IMR-90 (cell line): ENCODE data around the gene TRIM10. TPM values are rescaled to one million over a fixed set of nuclear protein-coding genes. Genes with fewer than 3 reads are reported as not detected.
A peak's percentile ranks its signal among the peaks of the same experiment; 100 is the strongest.

ENCODE experiments used
- ATAC-seq: fragments of 200-7000 bp; cut with Tn5 transposase; 2 replicates; pipeline ENCODE4 v1.9.1; 2020; ENCODE audit warnings: low read depth, mild to moderate bottlenecking, moderate library complexity
- BruUV-seq: library from RNA; stranded (reverse); fragments of 400-500 nt; replicated peaks from 2 replicates; lab custom pipeline; 2021; lab: Mats Ljungman, UMichigan
- CTCF ChIA-PET: fragments of 300-600 bp; formaldehyde crosslinking; extraction: SDS; loops from one replicate; lab custom pipeline; 2021; ENCODE audit warnings: antibody characterized with exemption; lab: Yijun Ruan, JAX
- POLR2A ChIA-PET: fragments of 300-600 bp; sonication (Branson Sonifier 250); formaldehyde crosslinking; loops from one replicate; lab custom pipeline; 2022; ENCODE audit warnings: antibody characterized with exemption; ENCODE audit not compliant: unreplicated experiment; lab: Charles Lee
- DNase-seq: peaks from one replicate; pipeline ENCODE4 v3.0.0; 2013
- H2AFZ ChIP-seq: replicated peaks from 2 replicates; pipeline ENCODE3; 2013; ENCODE audit warnings: low read length, mild to moderate bottlenecking; ENCODE audit not compliant: poor library complexity
- H2AK5ac ChIP-seq: 2 replicates; pipeline ENCODE4 v1.6.1; 2013; ENCODE audit warnings: low read depth, low read length, inconsistent platforms
- H2AK9ac ChIP-seq: replicated peaks from 2 replicates; pipeline ENCODE3; 2013; ENCODE audit warnings: mild to moderate bottlenecking, low read depth, low read length, moderate library complexity; ENCODE audit not compliant: poor library complexity
- H2BK120ac ChIP-seq: 2 replicates; pipeline ENCODE4 v1.6.1; 2013; ENCODE audit warnings: low read depth, low read length, inconsistent platforms
- H2BK15ac ChIP-seq: 3 replicates; pipeline ENCODE4 v1.6.1; 2013; ENCODE audit warnings: low read depth, low read length, inconsistent platforms
- H2BK20ac ChIP-seq: 2 replicates; pipeline ENCODE4 v1.6.1; 2013; ENCODE audit warnings: low read depth, mild to moderate bottlenecking, inconsistent platforms, low read length, moderate library complexity
- H2BK5ac ChIP-seq: 2 replicates; pipeline ENCODE4 v1.6.1; 2013; ENCODE audit warnings: mild to moderate bottlenecking, low read depth, low read length, inconsistent platforms; ENCODE audit not compliant: poor library complexity, severe bottlenecking
- H3K14ac ChIP-seq: replicated peaks from 2 replicates; pipeline ENCODE4 v1.6.1; 2013; ENCODE audit warnings: low read depth, low read length, inconsistent platforms
- H3K18ac ChIP-seq: 2 replicates; pipeline ENCODE4 v1.6.1; 2013; ENCODE audit warnings: low read depth, low read length, control low read depth
- H3K23ac ChIP-seq: 2 replicates; pipeline ENCODE4 v1.6.1; 2013; ENCODE audit warnings: low read depth, low read length, inconsistent platforms
- H3K27ac ChIP-seq: 2 replicates; pipeline ENCODE4 v1.5.1; 2013; ENCODE audit warnings: mild to moderate bottlenecking, control low read depth, low read length; ENCODE audit not compliant: insufficient read depth
- H3K27me3 ChIP-seq: 2 replicates; pipeline ENCODE4 v1.6.1; 2013; ENCODE audit warnings: low read length; ENCODE audit not compliant: control insufficient read depth, insufficient read depth
- H3K36me3 ChIP-seq: 2 replicates; pipeline ENCODE4 v1.6.1; 2013; ENCODE audit warnings: low read length, mixed read lengths; ENCODE audit not compliant: control insufficient read depth, insufficient read depth
- H3K4ac ChIP-seq: 2 replicates; pipeline ENCODE4 v1.6.1; 2013; ENCODE audit warnings: low read depth, low read length, inconsistent platforms
- H3K4me1 ChIP-seq: 2 replicates; pipeline ENCODE4 v1.6.1; 2013; ENCODE audit warnings: low read length, mixed read lengths; ENCODE audit not compliant: control insufficient read depth, insufficient read depth
- H3K4me2 ChIP-seq: 2 replicates; pipeline ENCODE4 v1.6.1; 2013; ENCODE audit warnings: low read depth, mild to moderate bottlenecking, control low read depth, low read length, moderate library complexity
- H3K4me3 ChIP-seq: 2 replicates; pipeline ENCODE4 v1.5.1; 2013; ENCODE audit warnings: low read depth, mild to moderate bottlenecking, control low read depth, low read length, moderate library complexity; ENCODE audit not compliant: insufficient read depth
- H3K56ac ChIP-seq: 2 replicates; pipeline ENCODE4 v1.6.1; 2013; ENCODE audit warnings: low read length, inconsistent platforms; ENCODE audit not compliant: insufficient read depth; ENCODE audit errors: extremely low read depth
- H3K79me1 ChIP-seq, 2 experiments: 2 replicates each; pipeline ENCODE4 v1.6.1; 2013; ENCODE audit warnings: low read length in 2 of 2, inconsistent platforms in 1 of 2, low read depth in 1 of 2
- H3K9ac ChIP-seq: 2 replicates; pipeline ENCODE4 v1.6.1; 2013; ENCODE audit warnings: low read depth, low read length, control low read depth
- H3K9me1 ChIP-seq: 2 replicates; pipeline ENCODE4 v1.6.1; 2013; ENCODE audit warnings: low read length, inconsistent platforms; ENCODE audit not compliant: insufficient read depth
- H3K9me3 ChIP-seq: 2 replicates; pipeline ENCODE4 v1.6.1; 2013; ENCODE audit warnings: low read length; ENCODE audit not compliant: control insufficient read depth, insufficient read depth
- H4K20me1 ChIP-seq: 2 replicates; pipeline ENCODE4 v1.6.1; 2013; ENCODE audit warnings: low read length, inconsistent platforms; ENCODE audit not compliant: insufficient read depth
- H4K5ac ChIP-seq: 2 replicates; pipeline ENCODE4 v1.6.1; 2013; ENCODE audit warnings: mild to moderate bottlenecking, low read depth, low read length, control low read depth
- H4K8ac ChIP-seq, 2 experiments: 2 replicates each; pipeline ENCODE4 v1.6.1; 2013; ENCODE audit warnings: low read depth in 2 of 2, low read length in 2 of 2, control low read depth in 1 of 2, inconsistent platforms in 1 of 2
- H4K91ac ChIP-seq: 2 replicates; pipeline ENCODE4 v1.6.1; 2013; ENCODE audit warnings: low read depth, low read length, inconsistent platforms; ENCODE audit not compliant: insufficient read depth
- BHLHE40 ChIP-seq: fragments of 150-350 bp; IDR thresholded peaks from 2 replicates; pipeline ENCODE4 v1.6.1; 2016; ENCODE audit warnings: mild to moderate bottlenecking, low read depth, low read length
- CEBPB ChIP-seq: IDR thresholded peaks from 2 replicates; pipeline ENCODE4 v1.6.1; 2012; ENCODE audit warnings: low read depth, low read length, improper control_type of control experiment
- CHD1 ChIP-seq: IDR thresholded peaks from 2 replicates; pipeline ENCODE4 v1.6.1; 2012; ENCODE audit warnings: low read depth, low read length, improper control_type of control experiment
- CTCF ChIP-seq: conservative IDR thresholded peaks from 2 replicates; pipeline ENCODE4 v1.5.1; 2012; ENCODE audit warnings: mild to moderate bottlenecking, low read depth, low read length, improper control_type of control experiment
- MAZ ChIP-seq: IDR thresholded peaks from 2 replicates; pipeline ENCODE4 v1.6.1; 2012; ENCODE audit warnings: low read depth, mild to moderate bottlenecking, low read length, improper control_type of control experiment, moderate library complexity, borderline replicate concordance
- NFE2L2 ChIP-seq: fragments of 150-350 bp; IDR thresholded peaks from 2 replicates; pipeline ENCODE4 v1.6.1; 2016; ENCODE audit warnings: low read depth, mild to moderate bottlenecking, low read length
- RCOR1 ChIP-seq: IDR thresholded peaks from 2 replicates; pipeline ENCODE4 v1.6.1; 2012; ENCODE audit warnings: mild to moderate bottlenecking, low read length, improper control_type of control experiment; ENCODE audit not compliant: insufficient replicate concordance
- RFX5 ChIP-seq: IDR thresholded peaks from 2 replicates; pipeline ENCODE4 v1.8.0; 2012; ENCODE audit warnings: low read depth, mild to moderate bottlenecking, low read length, moderate library complexity
- WGBS, 2 experiments: methylation state at CpG; one replicate each; pipeline versions ENCODE4 v1.1.5 to v1.1.7; 2013; ENCODE audit warnings: missing lambda C conversion rate in 2 of 2; ENCODE audit not compliant: insufficient read length in 1 of 2; ENCODE audit errors: extremely low coverage in 2 of 2; 5-methylcytosine and 5-hydroxymethylcytosine counted together
- dilution Hi-C: fragments of 300-500 bp; cut with HindIII; formaldehyde crosslinking; loops from one replicate; pipeline ENCODE4 v1.14.3; 2018; ENCODE audit warnings: low sequenced_read_pairs; ENCODE audit not compliant: unreplicated experiment
- in situ Hi-C: fragments of 300-500 bp; cut with MboI; formaldehyde crosslinking; loops from 3 replicates; pipeline ENCODE4 v1.14.3; 2019; ENCODE audit warnings: low sequenced_read_pairs, inconsistent platforms, mixed read lengths
- intact Hi-C: fragments of 100-400 bp; cut with micrococcal nuclease; formaldehyde crosslinking; loops from 2 replicates; pipeline ENCODE4 v1.10.0; 2022
- polyA plus RNA-seq, 3 experiments: library from polyadenylated mRNA; depleted of rRNA; stranded (reverse); fragments of >200 nt; gene quantifications; 2 replicates each; pipeline ENCODE4 v1.2.3, GENCODE V29; 2012; ENCODE audit warnings: low replicate concordance in 1 of 3
- total RNA-seq: library from RNA; depleted of rRNA; stranded (reverse); fragments of >200 nt; gene quantifications from 2 replicates; pipeline ENCODE4 v1.2.3, GENCODE V29; 2012

Gene TRIM10
- total and polyA plus RNA-seq, 2 of the 4 experiments (the other 2 are of a cell fraction): not detected

- Histone ChIP-seq H3K9me3 (no peaks in the 10 kb centered on the region), H2AK9ac (no peak overlapping the region), H2BK20ac (no peak overlapping the region), H3K23ac (no peak overlapping the region; the same call in 1 of the 2 replicates), H3K4me2 (peak overlapping the region; percentile 12; the same call in 1 of the 2 replicates), H3K36me3 (peaks cover 2% of the 10 kb centered on the region; the same call in 1 of the 2 replicates), H4K91ac (no peak overlapping the region), H3K27ac (peak overlapping the region; percentile 22; the same call in 1 of the 2 replicates), H2AK5ac (no peak overlapping the region), H2BK120ac (no peak overlapping the region), H3K9me1 (peaks cover 19% of the 10 kb centered on the region), H3K14ac (no peak overlapping the region), H2BK5ac (no peak overlapping the region), H3K9ac (no peak overlapping the region), H3K4ac (no peak overlapping the region), H3K27me3 (no peaks in the 10 kb centered on the region), H3K79me1 (peaks cover 46 to 81% of the 10 kb centered on the region in 2 experiments), H3K4me3 (no peak overlapping the region), H3K56ac (no peak overlapping the region), H4K8ac (no peak overlapping the region), H3K18ac (no peak overlapping the region), H4K5ac (no peak overlapping the region), H2AFZ (no peak overlapping the region), H4K20me1 (peaks cover 45% of the 10 kb centered on the region), H3K4me1 (peaks cover 12% of the 10 kb centered on the region), H2BK15ac (no peak overlapping the region)
- CTCF ChIA-PET: interaction anchor here (0.6 to 2.2 kb wide), 2 partner anchors 12 to 231 kb away, joined by 3 to 9 read pairs; no protein-coding TSS in a partner anchor
- no peak for TF ChIP-seq NFE2L2
- no peak for TF ChIP-seq RCOR1
- TF ChIP-seq RFX5: no peak
- TF ChIP-seq CTCF: no peak
- no peak for TF ChIP-seq CHD1
- TF ChIP-seq MAZ: no peak
- TF ChIP-seq BHLHE40: no peak
- 0 out of 2 replicates have a peak, but pooled peaks have one; percentile 10 for TF ChIP-seq CEBPB
- intact Hi-C loops (no loop called here), in situ Hi-C loops (no loop called here), dilution Hi-C loops (no loop called here)
- BruUV-seq: no TSS peak
- POLR2A ChIA-PET: no interaction called here
- DNase-seq (peak; percentile 20), ATAC-seq (peak; percentile 58)
- WGBS, 2 experiments: 42% methylated on average over 8 of the region's 11 CpGs; no CpG with 5 or more reads in 1 of the 2 experiments
These were observed 46.0 kb upstream of the TRIM10 start for GRCh38 chr6:30206799-30207618.
